Measurements from ENCODE around the gene ITGAE. TPM values are rescaled to one million over a fixed set of nuclear protein-coding genes. Genes with fewer than 3 reads are reported as not detected.

ITGAE gene, protein sequence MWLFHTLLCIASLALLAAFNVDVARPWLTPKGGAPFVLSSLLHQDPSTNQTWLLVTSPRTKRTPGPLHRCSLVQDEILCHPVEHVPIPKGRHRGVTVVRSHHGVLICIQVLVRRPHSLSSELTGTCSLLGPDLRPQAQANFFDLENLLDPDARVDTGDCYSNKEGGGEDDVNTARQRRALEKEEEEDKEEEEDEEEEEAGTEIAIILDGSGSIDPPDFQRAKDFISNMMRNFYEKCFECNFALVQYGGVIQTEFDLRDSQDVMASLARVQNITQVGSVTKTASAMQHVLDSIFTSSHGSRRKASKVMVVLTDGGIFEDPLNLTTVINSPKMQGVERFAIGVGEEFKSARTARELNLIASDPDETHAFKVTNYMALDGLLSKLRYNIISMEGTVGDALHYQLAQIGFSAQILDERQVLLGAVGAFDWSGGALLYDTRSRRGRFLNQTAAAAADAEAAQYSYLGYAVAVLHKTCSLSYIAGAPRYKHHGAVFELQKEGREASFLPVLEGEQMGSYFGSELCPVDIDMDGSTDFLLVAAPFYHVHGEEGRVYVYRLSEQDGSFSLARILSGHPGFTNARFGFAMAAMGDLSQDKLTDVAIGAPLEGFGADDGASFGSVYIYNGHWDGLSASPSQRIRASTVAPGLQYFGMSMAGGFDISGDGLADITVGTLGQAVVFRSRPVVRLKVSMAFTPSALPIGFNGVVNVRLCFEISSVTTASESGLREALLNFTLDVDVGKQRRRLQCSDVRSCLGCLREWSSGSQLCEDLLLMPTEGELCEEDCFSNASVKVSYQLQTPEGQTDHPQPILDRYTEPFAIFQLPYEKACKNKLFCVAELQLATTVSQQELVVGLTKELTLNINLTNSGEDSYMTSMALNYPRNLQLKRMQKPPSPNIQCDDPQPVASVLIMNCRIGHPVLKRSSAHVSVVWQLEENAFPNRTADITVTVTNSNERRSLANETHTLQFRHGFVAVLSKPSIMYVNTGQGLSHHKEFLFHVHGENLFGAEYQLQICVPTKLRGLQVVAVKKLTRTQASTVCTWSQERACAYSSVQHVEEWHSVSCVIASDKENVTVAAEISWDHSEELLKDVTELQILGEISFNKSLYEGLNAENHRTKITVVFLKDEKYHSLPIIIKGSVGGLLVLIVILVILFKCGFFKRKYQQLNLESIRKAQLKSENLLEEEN
- 20.6 and 51.3 TPM in 2 replicates for total RNA-seq (2014; rRNA removed; shearing (Covaris generic); ENCODE audit: low replicate concordance)

GRCh38 chr17:3800362-3801271 is at the start of gene ITGAE:
Gene ITGAE, minus strand, starts transcription at chr17:3801188. Its CDS starts 44 bp downstream, at chr17:3801144.
- Histone ChIP-seq H3K27me3 (ENCODE audit: low read length) (no peaks in the 10 kb centered on the region), H2AFZ (ENCODE audit: low read length) (no peak within 1 kb of the TSS), H3K9me3 (ENCODE audit: low read length) (no peaks in the 10 kb centered on the region), H3K9me2 (replicated peaks; ENCODE audit: insufficient read depth, low read length) (no peaks in the 10 kb centered on the region), H3K36me3 (ENCODE audit: insufficient read depth, low read length) (no peaks in the 10 kb centered on the region), H3K4me3 (ENCODE audit: low read length) (no peak within 1 kb of the TSS), H3K9ac (ENCODE audit: low read length) (no peak within 1 kb of the TSS), H3K27ac (ENCODE audit: low read length) (no peak within 1 kb of the TSS), H3K79me2 (ENCODE audit: low read length) (no peaks in the 10 kb centered on the region), H3K4me1 (ENCODE audit: low read length) (peaks cover 10% of the 10 kb centered on the region), H4K20me1 (ENCODE audit: insufficient read depth, low read depth, low read length) (no peaks in the 10 kb centered on the region), H3K4me2 (ENCODE audit: low read depth, low read length, poor library complexity, severe bottlenecking) (no peak within 1 kb of the TSS)
- no peak for DNase-seq

DNA sequence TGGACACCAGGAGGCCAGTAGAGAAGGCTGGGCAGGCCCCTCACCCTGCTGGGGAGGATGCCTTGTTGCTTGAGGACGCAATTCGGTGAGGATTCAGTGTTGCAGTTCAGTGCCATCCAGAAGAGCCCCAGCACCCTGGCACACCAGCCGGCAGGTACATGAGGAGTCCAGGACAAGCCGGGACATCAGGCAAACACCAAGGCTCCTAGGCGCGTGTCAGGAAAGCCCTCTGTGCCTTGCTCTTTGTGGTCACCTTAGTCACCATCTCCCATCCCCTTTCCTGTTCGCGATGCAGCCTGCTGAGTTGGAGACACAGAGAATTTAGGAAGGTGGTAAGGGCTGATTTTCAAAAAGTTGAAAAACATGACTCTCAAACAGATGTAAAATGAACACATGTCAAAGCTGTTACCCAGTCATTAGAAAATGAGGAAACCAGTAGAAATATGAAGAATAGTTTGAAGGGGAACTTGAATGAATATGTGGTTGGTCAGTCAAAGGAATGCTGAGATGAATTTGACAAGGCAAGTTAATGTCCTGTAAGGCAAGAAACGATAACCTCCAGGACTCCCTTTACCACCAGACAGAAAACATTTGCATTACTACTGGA is 47.3 kb upstream of the ITGAE start:
- Histone ChIP-seq H3K36me3 (ENCODE audit: insufficient read depth, low read length) (no peaks in the 10 kb centered on the region), H3K27ac (ENCODE audit: low read length) (no peak overlapping the region), H3K4me3 (ENCODE audit: low read length) (no peak overlapping the region), H3K9me2 (replicated peaks; ENCODE audit: insufficient read depth, low read length) (no peaks in the 10 kb centered on the region), H3K79me2 (ENCODE audit: low read length) (peaks cover 26% of the 10 kb centered on the region), H3K9me3 (ENCODE audit: low read length) (no peaks in the 10 kb centered on the region), H2AFZ (ENCODE audit: low read length) (no peak overlapping the region), H3K4me1 (ENCODE audit: low read length) (peaks cover 16% of the 10 kb centered on the region), H3K4me2 (ENCODE audit: low read depth, low read length, poor library complexity, severe bottlenecking) (no peak overlapping the region), H4K20me1 (ENCODE audit: insufficient read depth, low read depth, low read length) (peaks cover 9% of the 10 kb centered on the region), H3K9ac (ENCODE audit: low read length) (no peak overlapping the region), H3K27me3 (ENCODE audit: low read length) (no peaks in the 10 kb centered on the region)
- no peak for DNase-seq

GRCh38 chr17:3847165-3847670 is 46.2 kb upstream of the ITGAE start:
- Histone ChIP-seq H3K4me3 (ENCODE audit: low read length) (no peak overlapping the region), H3K9me3 (ENCODE audit: low read length) (no peaks in the 10 kb centered on the region), H3K9me2 (replicated peaks; ENCODE audit: insufficient read depth, low read length) (no peaks in the 10 kb centered on the region)

GRCh38 chr17:3846437-3847164 is 45.6 kb upstream of the ITGAE start:
- Histone ChIP-seq H3K4me3 (ENCODE audit: low read length) (no peak overlapping the region), H3K27me3 (ENCODE audit: low read length) (no peaks in the 10 kb centered on the region), H3K4me1 (ENCODE audit: low read length) (peaks cover 16% of the 10 kb centered on the region), H3K9ac (ENCODE audit: low read length) (peak overlapping the region; percentile 18; the same call in 1 of the 2 replicates), H3K9me2 (replicated peaks; ENCODE audit: insufficient read depth, low read length) (no peaks in the 10 kb centered on the region), H3K36me3 (ENCODE audit: insufficient read depth, low read length) (peaks cover 3% of the 10 kb centered on the region; the same call in 1 of the 2 replicates), H3K79me2 (ENCODE audit: low read length) (peaks cover 28% of the 10 kb centered on the region), H2AFZ (ENCODE audit: low read length) (peak overlapping the region; percentile 79; the same call in 1 of the 2 replicates), H3K4me2 (ENCODE audit: low read depth, low read length, poor library complexity, severe bottlenecking) (peak overlapping the region; percentile 60), H4K20me1 (ENCODE audit: insufficient read depth, low read depth, low read length) (peaks cover 9% of the 10 kb centered on the region), H3K9me3 (ENCODE audit: low read length) (no peaks in the 10 kb centered on the region), H3K27ac (ENCODE audit: low read length) (no peak overlapping the region)
- DNase-seq = no peak

More at GRCh38 chr17:3847165-3847670, 46.2 kb upstream of the ITGAE start:
- H3K36me3 ChIP-seq (ENCODE audit: insufficient read depth, low read length) = peaks cover 3% of the 10 kb centered on the region; the same call in 1 of the 2 replicates
- H4K20me1 ChIP-seq (ENCODE audit: insufficient read depth, low read depth, low read length) = peaks cover 9% of the 10 kb centered on the region
- peaks cover 16% of the 10 kb centered on the region for H3K4me1 ChIP-seq (ENCODE audit: low read length)
- no peak overlapping the region for H3K27ac ChIP-seq (ENCODE audit: low read length)
- no peak for DNase-seq
- no peak overlapping the region for H3K4me2 ChIP-seq (ENCODE audit: low read depth, low read length, poor library complexity, severe bottlenecking)
- H3K79me2 ChIP-seq (ENCODE audit: low read length) = peaks cover 28% of the 10 kb centered on the region
- H2AFZ ChIP-seq (ENCODE audit: low read length) = no peak overlapping the region
- H3K9ac ChIP-seq (ENCODE audit: low read length) = no peak overlapping the region
- H3K27me3 ChIP-seq (ENCODE audit: low read length) = no peaks in the 10 kb centered on the region

- Histone ChIP-seq H3K27ac (ENCODE audit: low read length) (peak within 1 kb of the TSS; percentile 17; the same call in 1 of the 2 replicates), H3K9ac (ENCODE audit: low read length) (peak within 1 kb of the TSS; percentile 97), H2AFZ (ENCODE audit: low read length) (peak within 1 kb of the TSS; percentile 99), H3K9me3 (ENCODE audit: low read length) (no peaks in the 10 kb centered on the region), H3K79me2 (ENCODE audit: low read length) (peaks cover 28% of the 10 kb centered on the region), H3K4me1 (ENCODE audit: low read length) (peaks cover 16% of the 10 kb centered on the region), H3K4me3 (ENCODE audit: low read length) (peak within 1 kb of the TSS; percentile 97), H4K20me1 (ENCODE audit: insufficient read depth, low read depth, low read length) (peaks cover 9% of the 10 kb centered on the region), H3K4me2 (ENCODE audit: low read depth, low read length, poor library complexity, severe bottlenecking) (peak within 1 kb of the TSS; percentile 82), H3K27me3 (ENCODE audit: low read length) (no peaks in the 10 kb centered on the region), H3K36me3 (ENCODE audit: insufficient read depth, low read length) (peaks cover 3% of the 10 kb centered on the region; the same call in 1 of the 2 replicates), H3K9me2 (replicated peaks; ENCODE audit: insufficient read depth, low read length) (no peaks in the 10 kb centered on the region)
- peak; percentile 98 for DNase-seq
Observed at GRCh38 chr17:3845621-3846436, 44.8 kb upstream of the ITGAE start, which contains the start of gene NCBP3. Gene NCBP3, minus strand, starts transcription at chr17:3846246. Its CDS starts 23 bp downstream, at chr17:3846223.

GRCh38 chr17:3845291-3845620 is 44.3 kb upstream of the ITGAE start:
- Histone ChIP-seq H2AFZ (ENCODE audit: low read length) (no peak overlapping the region), H3K4me1 (ENCODE audit: low read length) (peaks cover 16% of the 10 kb centered on the region)
- peak; percentile 65 for DNase-seq

More at GRCh38 chr17:3845291-3845620, 44.3 kb upstream of the ITGAE start:
- H3K9me3 ChIP-seq (ENCODE audit: low read length) = no peaks in the 10 kb centered on the region
- no peaks in the 10 kb centered on the region for H3K9me2 ChIP-seq (replicated peaks; ENCODE audit: insufficient read depth, low read length)
- H3K9ac ChIP-seq (ENCODE audit: low read length) = peak overlapping the region; percentile 97
- H3K36me3 ChIP-seq (ENCODE audit: insufficient read depth, low read length) = peaks cover 4% of the 10 kb centered on the region; the same call in 1 of the 2 replicates
- H3K27ac ChIP-seq (ENCODE audit: low read length) = no peak overlapping the region
- peak overlapping the region; percentile 97 for H3K4me3 ChIP-seq (ENCODE audit: low read length)
- peak overlapping the region; percentile 82 for H3K4me2 ChIP-seq (ENCODE audit: low read depth, low read length, poor library complexity, severe bottlenecking)
- H3K27me3 ChIP-seq (ENCODE audit: low read length) = no peaks in the 10 kb centered on the region
- H4K20me1 ChIP-seq (ENCODE audit: insufficient read depth, low read depth, low read length) = peaks cover 9% of the 10 kb centered on the region
- H3K79me2 ChIP-seq (ENCODE audit: low read length) = peaks cover 28% of the 10 kb centered on the region
